ENCODE data around the gene SCRN2.

SCRN2 gene

GRCh38 chr17:47804461-47804860, 36.6 kb downstream of the SCRN2 start:
- no peak for DNase-seq (ENCODE audit: low read depth in 2 of 2)

GRCh38 chr17:47803751-47804150, 37.3 kb downstream of the SCRN2 start:
- DNase-seq (ENCODE audit: low read depth in 2 of 2) = no peak

- DNase-seq (ENCODE audit: low read depth in 2 of 2) = no peak
These were observed 37.9 kb downstream of the SCRN2 start for GRCh38 chr17:47803201-47803600.

- peak; percentile 30 for DNase-seq (ENCODE audit: low read depth in 2 of 2)
These were observed 38.6 kb downstream of the SCRN2 start for GRCh38 chr17:47802341-47803022.

- DNase-seq (ENCODE audit: low read depth in 2 of 2) = no peak
These were observed 39.2 kb downstream of the SCRN2 start for GRCh38 chr17:47801906-47802305.

- no peak for DNase-seq (ENCODE audit: low read depth in 2 of 2)
These were observed 39.8 kb downstream of the SCRN2 start for GRCh38 chr17:47801176-47801765.

- no peak for DNase-seq (ENCODE audit: low read depth in 2 of 2)
These were observed 40.4 kb downstream of the SCRN2 start for GRCh38 chr17:47800686-47801085.

GRCh38 chr17:47797797-47798196, 43.3 kb downstream of the SCRN2 start:
- DNase-seq (ENCODE audit: low read depth in 2 of 2) = no peak

GRCh38 chr17:47792979-47793378, 48.1 kb downstream of the SCRN2 start:
- DNase-seq (ENCODE audit: low read depth in 2 of 2) = no peak

GRCh38 chr17:47792457-47792856, 48.6 kb downstream of the SCRN2 start:
- DNase-seq (ENCODE audit: low read depth in 2 of 2) = no peak

GRCh38 chr17:47791025-47791424, 50.0 kb downstream of the SCRN2 start:
- no peak for DNase-seq (ENCODE audit: low read depth in 2 of 2)

- DNase-seq (ENCODE audit: low read depth in 2 of 2) = peak; percentile 48 to 50
These were observed 51.2 kb downstream of the SCRN2 start for GRCh38 chr17:47789611-47790561.
